ENCODE data around the gene PCTP.

Gene PCTP

DNA sequence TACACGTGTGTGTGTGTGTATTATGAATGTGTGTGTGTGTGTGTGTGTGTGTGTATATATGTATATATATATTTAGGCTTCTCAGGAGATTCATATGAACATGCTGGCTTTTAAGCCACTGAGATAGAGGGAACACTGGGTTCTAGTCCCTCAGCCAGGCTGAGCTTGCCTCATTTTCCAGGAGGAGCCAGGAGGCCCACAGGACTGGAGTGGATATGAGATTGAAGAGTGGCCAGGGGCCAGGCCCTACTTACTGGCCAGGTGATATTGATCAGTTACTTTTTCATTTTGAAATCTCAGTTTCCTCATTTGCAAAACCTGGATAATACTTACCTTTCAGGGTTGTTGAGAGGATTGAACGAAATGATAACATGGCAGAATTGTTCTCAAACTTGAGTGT is 5.8 kb downstream of the PCTP start:
- DNase-seq (ENCODE audit: low read depth, low spot score): no peak

DNA sequence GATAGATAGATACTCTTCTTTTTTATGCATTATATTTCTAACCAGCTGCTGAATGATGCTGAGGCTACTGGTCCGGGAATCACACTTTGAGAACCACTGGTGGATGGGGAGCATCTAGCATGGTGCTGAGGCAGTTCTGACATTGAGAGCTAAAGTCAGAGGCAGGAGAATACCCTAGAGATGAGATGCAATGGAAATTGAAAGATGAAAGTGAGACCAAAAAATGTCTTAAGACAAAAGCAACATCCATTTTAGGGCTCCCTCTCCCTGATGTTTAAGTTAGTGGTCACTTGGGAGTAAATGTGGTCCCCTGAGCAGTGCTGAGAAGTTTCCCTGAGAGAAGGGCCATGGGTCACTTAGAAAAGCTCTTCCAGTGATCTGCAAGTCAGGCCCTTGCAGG is 6.8 kb downstream of the PCTP start:
- DNase-seq (ENCODE audit: low read depth, low spot score): no peak

DNA sequence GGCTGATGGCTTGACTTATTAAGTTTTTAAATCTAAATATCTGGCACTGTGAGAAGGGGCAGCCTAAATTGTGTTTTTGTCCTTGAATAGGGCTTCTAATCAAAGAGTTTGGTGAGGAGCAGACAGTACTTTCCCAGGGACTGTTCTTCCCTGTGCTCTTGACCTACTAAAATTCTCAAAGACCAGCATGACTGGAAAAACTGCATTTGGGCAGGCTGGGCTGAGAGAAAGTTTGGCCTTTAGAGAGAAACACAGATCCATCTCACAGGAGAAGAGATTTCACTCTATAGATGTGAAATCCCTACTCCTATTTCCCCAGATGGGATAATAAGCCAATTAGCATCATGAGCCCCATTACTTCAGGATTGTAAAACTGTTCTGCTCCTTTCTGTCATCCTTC is 7.3 kb downstream of the PCTP start:
- no peak for DNase-seq (ENCODE audit: low read depth, low spot score)

DNA sequence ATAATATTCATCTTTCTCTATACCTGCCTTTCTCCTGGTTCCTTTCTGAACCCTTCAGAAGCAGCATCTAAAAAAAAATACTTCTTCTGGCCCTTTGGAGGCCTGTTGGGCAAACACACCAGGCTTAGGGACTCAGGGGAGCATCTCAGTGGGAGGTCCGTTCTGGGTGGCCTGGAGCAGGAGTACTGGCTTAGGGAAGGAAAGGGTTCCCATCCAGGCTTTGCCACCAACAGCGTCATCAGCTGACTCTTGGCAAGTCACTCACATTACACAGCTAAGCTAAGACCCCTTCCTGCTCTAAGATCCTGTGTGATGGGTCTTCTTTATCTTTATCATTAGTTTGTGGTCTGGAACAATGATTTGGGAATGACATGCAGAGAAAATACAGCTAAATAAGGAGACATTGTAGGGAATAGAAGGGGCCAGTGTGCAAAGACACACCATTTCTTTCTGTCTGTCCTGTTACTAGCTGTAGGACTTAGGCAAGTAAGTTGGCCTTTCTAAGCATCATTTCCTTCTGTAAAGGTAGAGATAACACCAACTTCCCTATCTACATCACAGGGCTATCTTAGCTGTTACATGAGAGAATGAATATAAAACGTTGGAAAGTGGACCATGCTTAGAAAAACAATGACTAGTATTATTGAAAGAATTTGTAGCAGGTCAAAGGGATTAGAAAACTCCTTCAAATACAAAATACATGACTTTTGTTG is 9.9 kb downstream of the PCTP start:
- no peak for DNase-seq (ENCODE audit: low read depth, low spot score)

DNA sequence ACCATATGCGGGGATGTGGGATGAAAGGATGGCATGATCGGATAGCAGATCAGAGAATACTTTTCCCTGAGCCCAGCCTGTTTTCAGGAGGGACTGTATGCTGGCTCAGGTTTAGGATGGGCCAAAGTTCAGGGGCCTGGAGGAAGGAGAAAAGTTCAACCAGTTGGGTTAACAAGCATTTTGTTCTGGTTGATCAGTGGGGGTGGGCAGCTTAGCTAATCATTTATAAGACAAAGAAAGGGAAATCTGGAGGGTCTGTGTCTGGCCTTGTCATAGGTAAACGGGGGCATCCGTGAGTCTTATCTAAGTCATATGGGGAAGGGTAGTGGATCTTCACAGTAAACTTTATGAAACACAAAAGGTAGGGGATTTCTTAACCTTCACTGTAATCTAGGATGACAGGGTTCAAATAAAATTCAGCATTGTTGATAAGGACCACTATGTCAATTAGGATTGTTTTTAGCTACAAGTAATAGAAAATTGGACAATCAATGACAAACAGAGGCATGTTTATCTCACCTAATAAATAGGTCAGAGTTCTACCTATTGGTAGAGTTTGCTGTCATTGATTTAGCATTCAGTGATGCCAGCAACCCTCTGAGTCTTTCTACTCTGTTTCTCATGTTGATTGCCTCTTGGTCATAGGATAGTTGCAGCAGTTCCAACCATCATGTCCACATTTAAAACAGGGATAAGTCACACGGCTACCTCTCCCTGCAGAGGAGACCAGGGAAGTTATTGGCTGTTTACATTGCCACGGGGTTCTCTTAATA is 11.4 kb downstream of the PCTP start:
- DNase-seq (ENCODE audit: low read depth, low spot score): no peak

DNA sequence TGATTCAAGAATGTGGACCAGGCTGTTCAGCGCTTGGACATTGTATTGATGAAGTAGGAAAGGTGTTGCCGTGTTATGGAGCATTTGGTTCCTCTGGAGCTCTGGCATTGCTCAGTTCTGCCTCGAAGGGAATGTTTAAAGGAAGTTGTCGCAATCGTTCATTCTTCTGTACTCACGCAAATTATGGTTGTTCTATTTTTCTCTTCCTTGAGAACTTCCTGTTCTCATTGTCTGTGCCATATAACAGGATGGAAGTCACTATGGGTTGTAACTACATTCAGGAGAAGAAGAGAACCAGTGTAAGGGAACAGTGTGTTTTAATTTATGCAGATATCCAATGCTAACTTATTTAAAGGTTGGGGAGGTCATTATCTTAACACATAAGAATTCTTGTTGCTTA is 13.0 kb downstream of the PCTP start:
- DNase-seq (ENCODE audit: low read depth, low spot score): no peak

DNA sequence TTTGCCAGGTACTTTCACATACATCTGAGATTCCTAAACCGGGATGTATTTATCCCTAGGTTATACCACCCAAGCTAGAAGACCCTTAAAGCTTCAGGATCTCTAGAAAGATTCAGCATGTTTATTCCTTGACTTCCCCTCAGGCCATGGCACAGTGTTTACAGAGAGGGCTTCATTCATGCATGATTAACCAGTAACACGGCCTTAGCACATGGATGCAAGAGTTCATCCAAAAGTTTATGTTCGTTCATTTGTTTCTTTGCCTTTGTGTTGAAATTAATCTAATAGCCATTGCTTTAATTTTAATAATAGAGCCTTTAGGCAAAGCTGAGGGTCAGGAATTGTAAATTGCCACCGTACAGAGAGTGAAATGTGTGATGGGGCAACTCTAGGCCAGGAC is 13.8 kb downstream of the PCTP start:
- no peak for DNase-seq (ENCODE audit: low read depth, low spot score)

DNA sequence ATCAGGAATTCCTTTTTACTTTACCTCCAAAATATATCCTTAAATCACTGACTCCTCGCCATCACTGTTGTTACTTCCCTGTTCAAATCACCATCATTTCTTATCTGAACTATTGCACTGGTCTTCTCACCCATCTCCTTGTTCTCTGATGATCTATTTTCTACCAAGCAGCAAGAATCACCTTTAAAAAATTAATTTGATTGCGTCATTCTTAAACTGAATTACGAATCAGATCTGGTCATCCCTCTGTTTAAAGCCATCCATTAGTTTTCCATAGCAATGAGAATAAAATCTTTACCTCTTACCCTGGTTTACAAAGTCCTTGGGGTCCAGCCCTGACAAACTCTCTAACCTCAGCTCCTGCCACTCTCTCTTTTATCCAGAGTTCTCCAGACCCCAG is 14.6 kb downstream of the PCTP start:
- DNase-seq (ENCODE audit: low read depth, low spot score): no peak

DNA sequence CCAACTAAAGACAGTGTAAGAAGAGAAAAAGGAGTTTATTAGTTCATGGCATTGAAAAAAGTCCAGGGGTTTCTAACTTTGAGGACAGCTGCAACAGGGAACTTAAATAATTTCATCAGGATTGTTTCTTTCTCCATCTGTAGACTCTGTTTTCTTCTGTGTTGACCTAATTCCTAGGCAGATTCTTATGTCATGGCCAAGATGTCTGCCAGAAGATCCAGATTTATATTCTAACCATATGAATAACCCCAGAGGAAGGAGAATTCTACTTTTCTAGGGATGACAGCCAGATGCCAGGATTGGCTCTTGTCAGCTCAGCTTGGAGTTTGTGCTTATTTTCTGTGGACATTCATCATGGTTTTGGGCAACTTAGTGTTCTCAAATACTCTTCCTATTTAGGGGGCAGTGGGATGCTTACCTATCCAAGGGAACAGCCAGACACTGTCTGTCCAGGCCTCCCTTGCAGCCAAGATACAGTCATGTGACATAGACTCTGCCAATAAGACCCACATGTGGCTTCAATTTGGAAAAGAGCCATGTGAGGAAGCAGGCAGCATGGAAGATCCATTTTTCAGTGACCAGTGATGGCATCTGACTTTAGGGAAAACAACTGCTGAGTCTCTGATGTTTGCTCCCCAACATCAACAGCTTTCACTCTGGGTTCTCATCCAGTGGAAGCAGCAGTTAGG is 18.2 kb downstream of the PCTP start:
- no peak for DNase-seq (ENCODE audit: low read depth, low spot score)

DNA sequence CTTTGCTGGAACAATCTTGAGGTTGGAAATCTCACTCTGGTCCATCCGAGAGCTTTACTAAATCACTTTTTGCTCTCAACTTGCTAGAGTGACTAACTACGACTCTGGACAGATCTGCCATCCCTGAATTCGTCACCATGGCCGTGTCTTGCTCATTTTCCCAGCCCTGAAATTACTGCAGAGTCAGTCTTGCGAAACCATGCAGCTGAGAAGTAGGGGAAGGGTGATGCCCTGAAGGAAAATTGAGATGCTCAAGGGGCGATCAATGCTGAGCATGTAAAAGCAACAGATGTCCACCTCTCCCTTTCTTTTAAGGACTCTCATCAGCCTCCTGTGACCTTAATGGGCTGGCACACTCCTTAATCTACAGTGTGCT is 18.8 kb downstream of the PCTP start:
- no peak for DNase-seq (ENCODE audit: low read depth, low spot score)

DNA sequence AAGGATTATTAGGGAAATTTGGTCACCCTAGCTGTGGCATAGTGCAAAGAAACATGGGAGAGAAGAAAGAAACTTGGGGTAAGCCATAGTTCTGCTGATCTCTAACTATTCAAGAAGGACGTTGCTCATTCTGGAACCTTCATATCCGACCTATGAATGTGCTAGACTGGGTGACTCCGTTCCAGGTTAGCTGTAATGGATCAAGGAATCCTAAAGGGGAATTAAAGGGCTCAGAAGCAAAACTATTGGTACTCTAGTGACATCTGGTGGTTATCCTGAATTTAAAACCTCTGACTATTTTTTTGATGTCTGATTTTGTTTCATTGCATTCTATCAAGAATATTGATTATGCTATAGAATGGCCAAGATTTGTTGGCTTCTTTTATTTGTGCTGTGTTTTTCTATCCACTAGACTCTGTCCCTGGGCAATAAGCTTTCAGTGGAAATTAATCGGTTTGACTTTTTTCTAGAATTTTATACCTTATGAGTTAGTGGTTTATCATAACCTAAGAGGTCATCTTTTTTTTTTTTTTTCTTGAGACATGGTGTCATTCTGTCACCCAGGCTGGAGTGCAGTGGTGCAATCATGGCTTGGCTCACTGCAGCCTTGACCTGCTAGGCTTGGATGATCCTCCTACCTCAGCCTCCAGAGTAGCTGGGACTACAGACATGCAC is 19.5 kb downstream of the PCTP start:
- DNase-seq (ENCODE audit: low read depth, low spot score): peak; percentile 16

DNA sequence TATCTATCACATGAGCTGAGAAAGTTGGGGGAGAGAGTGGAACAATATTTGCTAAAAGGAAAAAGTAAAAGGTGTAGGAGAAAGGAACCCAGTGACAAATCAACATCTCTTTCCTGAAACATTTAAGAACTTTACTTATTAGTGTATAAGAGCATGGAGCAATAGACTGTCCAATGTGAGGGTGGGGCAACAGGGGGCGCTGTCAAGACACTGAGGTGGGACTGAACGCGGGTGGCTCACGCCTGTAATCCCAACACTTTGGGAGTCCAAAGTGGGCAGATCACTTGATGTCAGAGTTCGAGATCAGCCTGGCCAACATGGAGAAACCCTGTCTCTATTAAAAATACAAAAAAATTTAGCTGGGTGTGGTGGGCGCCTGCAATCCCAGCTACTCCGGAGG is 21.2 kb downstream of the PCTP start:
- DNase-seq (ENCODE audit: low read depth, low spot score): no peak

DNA sequence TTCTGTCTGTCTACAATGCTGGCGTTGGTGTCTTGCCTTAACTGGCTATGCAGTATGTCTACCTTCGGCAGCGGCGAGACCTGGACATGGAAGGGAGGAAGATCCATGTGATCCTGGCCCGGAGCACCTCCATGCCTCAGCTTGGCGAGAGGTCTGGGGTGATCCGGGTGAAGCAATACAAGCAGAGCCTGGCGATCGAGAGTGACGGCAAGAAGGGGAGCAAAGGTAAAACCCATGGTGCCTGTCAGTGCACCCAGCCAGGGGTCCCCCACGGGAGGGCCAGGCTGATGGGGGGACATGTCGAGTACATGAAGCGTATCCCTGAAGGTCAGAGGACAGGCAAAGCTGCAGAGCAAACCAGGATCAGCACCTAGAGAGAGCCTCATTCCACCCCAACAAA is 22.8 kb downstream of the PCTP start:
- no peak for DNase-seq (ENCODE audit: low read depth, low spot score)

DNA sequence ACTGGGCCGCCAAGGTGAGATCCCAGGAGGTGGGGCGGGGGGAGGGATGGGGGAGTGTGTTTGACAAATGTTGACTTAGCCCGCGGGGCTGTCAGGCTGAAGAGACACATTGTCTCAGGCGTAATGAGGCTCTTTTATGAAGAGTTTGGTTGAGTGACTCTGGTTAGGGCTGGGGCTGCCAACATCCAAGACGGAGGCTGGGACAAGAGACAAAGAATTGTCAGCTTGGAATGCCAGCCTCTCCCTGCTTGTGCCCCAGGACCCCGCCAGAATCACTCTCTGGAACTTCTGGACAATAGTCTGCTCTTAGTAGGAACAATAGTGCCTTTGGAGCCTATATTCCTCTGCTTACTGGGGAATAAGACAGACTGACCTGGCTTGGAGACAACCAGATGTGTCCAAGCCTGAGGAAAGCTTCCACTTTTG is 24.0 kb downstream of the PCTP start:
- DNase-seq (ENCODE audit: low read depth, low spot score): no peak

DNA sequence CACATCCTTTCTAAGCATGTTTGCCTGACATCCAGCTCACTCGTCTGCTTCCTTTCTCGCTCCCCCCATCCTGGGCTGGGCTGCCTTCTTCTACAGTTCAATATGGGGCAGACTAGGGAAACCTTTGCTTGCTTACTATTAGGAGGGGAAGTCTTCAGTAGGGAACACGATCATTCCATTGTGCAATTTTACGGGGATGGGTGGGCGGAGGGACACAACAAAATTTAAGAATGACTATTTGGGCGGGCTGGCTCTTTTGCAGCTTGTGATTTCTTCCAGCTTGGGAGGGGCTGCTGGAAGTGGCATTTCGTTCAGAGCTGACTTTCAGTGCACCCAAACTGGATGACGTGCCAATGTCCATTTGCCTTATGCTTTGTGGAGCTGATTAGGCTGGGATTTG is 25.4 kb downstream of the PCTP start:
- DNase-seq (ENCODE audit: low read depth, low spot score): no peak

DNA sequence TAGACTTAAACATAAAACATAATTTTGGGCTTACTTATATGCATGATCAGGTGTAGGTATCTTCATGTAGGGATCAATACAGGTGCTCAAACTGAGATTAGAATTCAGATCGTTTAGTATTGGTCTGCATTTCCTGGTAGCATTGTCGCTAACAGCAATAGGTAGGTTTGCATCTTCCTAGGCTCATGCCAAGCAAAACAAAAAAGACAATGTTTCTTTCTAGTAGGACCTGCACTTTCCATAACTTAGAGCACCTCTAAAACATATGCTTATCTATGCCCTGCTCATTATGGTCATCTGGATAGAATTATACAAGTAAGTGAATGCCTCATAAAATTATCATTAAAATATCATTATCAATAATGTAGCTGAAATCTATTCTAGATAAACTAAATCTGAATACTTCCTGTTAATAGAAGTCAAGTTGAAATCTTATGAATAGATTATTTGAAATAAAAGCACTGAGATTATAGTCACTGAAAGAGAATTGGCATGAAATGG is 26.7 kb downstream of the PCTP start:
- no peak for DNase-seq (ENCODE audit: low read depth, low spot score)

DNA sequence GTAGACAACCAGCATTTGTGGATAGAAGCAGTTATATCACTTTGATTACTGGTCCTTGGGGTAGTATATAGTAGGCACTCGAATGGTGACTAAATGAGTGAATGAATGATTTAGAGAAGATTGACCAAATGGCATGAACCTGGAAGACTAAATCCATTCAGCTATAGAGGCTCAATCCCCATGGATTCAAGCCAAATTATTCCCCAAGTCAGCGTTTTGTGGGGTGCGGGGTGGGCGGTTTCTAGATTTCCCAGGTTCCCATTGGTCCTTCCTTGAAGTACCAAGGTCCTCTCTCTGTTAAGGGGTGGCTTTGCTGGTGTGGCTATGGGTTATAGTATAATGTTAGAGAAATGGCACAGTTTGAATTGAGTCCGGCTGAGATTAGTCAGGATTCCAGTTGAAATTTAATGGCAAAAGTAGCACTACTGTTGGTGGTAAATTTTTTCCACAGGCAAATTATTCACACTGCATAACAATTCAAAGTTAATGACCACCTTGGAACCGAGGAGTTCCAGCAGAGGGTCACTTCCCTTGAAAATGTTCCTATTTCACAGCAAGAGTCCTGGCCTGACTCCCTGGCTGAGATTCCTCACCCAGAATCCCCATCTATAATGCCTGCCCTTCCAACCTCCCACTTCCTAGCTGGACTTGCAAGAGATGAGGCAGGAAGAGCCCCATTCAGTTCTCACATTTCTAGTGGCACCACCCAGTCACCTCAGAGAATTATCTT is 27.7 kb downstream of the PCTP start:
- no peak for DNase-seq (ENCODE audit: low read depth, low spot score)

DNA sequence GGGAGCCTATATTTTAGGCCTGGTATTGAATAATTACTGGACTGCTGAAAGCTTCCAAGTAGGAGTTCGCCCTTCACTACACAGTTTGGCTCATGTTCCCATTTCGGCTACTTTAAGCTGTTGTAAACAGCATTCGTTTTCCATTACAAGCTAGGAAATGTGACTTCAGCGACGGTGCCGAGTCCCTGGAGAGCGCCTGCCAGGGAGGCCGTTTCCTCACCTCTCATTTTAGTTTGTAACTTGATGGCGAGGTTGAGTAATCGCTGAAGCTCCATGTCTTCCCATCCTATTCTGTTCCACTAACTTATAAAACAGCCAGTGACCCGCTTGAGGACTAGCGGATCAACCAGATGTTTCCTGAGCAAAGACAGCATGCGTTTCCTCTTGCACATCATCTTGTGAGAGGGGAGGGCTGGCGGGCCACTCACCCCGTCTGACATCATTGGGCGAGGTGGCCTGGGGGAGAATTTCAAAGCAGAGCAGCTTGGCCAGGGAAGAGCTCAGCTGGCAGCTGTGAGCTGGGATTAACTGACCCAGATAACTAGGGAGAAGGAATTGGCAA is 32.9 kb downstream of the PCTP start:
- DNase-seq (ENCODE audit: low read depth, low spot score): no peak

DNA sequence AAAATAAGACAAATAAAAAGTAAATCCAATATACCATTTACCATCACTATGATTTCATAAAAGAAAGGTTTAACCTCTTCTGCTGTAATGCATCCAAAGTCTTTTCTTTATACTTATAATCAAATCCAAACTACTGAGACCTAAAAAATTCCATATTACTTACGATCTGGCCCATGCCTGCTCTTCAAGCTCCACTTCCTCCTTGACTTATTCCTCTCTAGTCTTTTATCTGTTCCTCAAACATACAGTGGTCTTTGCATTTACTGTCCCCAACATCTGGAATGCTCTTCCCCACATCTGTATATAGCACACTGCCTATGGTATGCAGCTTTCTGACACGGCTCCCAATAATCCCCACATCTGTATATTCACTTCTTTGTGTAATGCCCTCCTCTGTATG is 33.8 kb downstream of the PCTP start:
- no peak for DNase-seq (ENCODE audit: low read depth, low spot score)

DNA sequence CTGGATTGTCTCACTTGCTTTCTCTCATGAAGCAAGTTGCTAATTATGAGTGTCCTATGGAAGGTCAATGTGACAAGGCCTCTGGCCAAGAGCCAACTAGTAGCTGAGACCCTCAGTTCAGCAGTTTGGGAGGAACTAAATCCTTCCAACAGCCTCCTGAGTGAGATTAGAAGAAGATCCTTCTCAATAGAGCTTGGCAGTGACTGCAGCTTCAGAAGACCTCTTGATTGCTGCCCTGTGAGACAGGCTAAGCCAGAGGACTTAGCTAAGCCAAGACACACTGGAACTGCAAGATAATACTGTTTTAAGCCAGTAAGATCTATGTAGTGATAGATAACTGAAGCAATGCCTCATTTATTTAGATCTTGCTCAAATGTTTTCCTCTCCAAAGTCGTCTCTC is 34.3 kb downstream of the PCTP start:
- no peak for DNase-seq (ENCODE audit: low read depth, low spot score)

DNA sequence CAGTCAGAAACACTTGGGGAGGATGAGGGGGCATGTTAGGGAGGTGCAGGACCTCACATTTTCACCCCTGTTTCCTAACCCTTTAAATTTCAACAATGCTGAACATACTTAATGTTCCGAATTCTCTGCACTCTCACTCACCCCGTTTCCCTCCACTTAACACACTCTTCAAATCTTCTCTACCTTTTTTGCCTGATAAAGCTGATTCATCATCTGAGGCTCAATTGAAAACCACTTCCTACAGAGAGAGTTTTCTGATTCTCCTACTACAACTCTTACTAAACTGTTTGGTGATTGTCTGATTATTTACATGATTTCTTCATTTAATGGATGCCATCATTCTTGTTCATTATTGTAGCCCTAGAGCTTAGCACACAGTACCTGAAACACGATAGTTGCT is 42.4 kb downstream of the PCTP start:
- DNase-seq (ENCODE audit: low read depth, low spot score): no peak

Measured in brain pericyte (primary cell).